NCI-H2196 (cell line): ENCODE measurements around the gene DEPDC5.

Experiments used
- DNase-seq: peaks from one replicate; lab custom pipeline; 2025; ENCODE audit not compliant: unreplicated experiment; lab: John Stamatoyannopoulos, UW

DEPDC5 gene

GRCh38 chr22:31891366-31892079, 137.7 kb downstream of the DEPDC5 start:
- no peak for DNase-seq

DNA sequence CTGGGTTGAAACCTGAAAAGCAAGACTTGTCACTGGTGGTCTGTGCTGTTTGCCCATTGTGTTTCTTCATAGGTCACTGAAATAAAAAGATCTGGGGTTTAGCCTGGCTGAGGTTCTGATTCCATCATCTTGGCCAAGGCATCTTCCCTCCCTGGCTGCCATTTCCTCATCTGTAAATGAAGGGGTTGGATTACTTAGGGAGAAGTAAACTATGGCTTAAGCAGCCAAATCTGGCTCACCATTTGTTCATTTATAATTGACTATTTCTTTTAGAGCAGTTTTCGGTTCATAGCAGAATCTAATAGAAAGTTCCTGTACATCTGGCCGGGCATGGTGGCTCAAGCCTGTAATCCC, 138.2 kb downstream of the DEPDC5 start:
- DNase-seq = no peak

DNA sequence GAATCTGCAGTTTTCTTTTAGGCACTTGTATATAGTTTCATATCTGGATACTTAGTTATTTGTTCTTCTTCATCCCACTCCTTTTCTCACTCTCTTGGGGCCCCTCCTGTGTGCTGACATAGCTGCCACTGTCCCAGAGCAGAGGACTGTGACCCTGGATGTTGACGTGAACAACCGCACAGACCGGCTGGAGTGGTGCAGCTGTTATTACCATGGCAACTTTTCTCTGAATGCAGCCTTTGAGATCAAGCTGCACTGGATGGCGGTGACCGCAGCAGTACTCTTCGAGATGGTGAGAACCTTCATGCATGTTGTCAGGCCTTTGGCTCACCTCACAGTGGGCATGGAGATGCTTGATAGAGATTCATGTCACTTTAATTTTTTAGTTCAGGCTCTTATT, 139.6 kb downstream of the DEPDC5 start:
- no peak for DNase-seq

GRCh38 chr22:31895411-31896123, 141.7 kb downstream of the DEPDC5 start:
- no peak for DNase-seq

DNA sequence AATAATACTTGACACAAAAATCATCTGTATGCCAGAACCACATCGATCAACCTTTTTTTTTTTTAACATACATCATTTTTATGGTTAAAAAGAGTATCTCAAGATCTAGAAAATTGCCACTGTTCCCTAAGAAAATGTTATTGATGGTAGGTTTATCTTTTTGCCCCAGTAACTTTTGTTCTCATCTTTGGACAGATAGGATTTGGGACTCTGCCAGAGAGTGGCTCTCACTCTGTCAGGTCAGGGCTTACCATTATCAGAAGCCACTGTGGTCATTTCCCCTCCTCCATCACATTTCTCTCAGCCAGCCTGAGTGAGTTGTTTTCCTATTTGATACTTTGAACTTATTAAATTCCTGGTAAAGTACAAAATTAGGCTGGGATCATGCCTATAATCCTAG, 142.7 kb downstream of the DEPDC5 start:
- no peak for DNase-seq

- no peak for DNase-seq
Measured at GRCh38 chr22:31897842-31898805, 144.3 kb downstream of the DEPDC5 start.

- no peak for DNase-seq
Measured at GRCh38 chr22:31898926-31899325, 145.1 kb downstream of the DEPDC5 start.

DNA sequence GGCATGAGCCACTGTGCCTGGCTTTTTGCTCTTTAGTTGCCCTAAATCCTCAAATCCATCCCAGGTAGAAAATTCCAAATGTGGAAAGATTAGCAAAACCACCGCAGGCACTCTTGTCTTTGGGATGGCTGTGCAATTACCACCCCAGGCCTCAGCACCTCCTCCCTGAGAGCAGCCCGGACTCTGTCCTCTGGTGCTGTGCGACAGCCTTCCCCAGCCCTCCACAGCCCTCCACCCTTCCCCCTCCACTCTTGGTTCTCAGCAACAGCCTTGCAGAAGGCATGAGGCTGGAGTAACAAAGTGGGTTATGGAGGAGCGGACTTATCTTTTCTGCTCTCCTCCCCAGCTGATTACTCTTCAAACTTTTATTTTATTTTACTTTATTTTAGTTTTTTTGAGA, 145.8 kb downstream of the DEPDC5 start:
- DNase-seq = no peak

DNA sequence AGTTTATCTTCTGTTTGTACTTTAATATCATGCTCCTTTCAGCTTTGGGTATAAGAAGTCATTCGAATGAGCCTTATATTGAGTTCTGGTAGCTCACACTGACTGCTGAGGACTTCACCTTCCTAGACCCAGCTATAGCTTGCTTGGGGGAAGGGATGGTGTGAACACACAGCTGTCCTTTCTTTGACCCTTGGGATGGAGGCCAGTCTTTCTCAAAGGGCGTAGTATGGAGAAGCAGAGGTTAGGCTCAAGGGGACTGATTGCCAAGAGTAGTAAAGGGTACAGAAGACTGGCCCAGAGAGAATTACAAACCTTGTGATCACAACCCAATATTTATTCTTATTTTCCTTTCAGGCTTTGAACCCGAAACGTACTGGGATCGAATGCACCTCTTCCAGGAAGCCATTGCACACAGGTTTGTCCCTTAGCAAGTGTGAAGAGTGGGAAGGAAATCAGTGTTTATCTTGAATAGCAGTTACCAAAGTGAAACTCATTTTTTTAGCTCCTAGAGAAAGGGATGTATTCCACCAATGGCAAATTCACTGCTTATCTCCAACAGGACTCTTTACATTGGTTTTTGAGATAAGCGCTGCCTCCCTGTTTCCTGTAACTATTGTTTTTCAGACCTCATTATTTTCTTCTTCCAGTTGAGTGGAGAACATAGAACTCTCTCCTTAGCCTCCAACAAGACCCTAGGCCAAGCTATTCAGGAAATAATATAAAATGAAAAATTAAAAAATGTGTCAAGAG, 147.7 kb downstream of the DEPDC5 start:
- no peak for DNase-seq

DNA sequence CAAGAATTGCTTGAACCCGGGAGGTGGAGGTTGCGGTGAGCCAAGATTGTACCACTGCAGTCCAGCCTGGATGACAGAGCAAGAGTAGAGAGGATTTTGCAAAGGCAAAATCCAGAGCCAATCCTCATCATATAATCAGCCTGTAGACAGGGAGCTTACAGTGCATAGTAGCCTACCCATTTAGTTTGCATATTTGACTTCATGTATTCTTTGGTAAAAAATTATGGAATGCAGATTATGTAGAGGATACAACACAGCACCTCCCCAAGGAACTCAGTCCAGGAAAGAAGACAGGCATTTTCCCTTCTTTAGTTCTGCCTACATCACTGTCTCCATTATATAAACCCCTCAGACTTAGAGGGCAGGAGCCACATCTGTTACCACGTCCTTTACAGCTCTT, 150.8 kb downstream of the DEPDC5 start:
- no peak for DNase-seq

- no peak for DNase-seq
Measured at GRCh38 chr22:31905356-31905755, 151.5 kb downstream of the DEPDC5 start.

DNA sequence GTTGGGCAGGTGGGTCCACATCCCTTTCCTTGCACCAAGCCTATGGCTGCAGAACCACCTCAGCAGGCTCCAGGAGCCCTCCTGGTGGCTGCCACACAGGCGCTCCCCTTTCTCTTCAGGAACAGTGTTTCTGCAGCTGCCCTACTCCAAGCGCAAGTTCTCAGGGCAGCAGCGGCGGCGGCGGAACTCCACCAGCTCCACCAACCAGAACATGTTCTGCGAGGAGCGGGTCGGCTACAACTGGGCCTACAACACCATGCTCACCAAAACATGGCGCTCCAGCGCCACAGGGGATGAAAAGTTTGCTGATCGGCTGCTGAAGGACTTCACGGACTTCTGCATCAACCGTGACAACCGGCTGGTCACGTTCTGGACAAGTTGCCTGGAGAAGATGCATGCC, 152.3 kb downstream of the DEPDC5 start:
- DNase-seq = no peak

DNA sequence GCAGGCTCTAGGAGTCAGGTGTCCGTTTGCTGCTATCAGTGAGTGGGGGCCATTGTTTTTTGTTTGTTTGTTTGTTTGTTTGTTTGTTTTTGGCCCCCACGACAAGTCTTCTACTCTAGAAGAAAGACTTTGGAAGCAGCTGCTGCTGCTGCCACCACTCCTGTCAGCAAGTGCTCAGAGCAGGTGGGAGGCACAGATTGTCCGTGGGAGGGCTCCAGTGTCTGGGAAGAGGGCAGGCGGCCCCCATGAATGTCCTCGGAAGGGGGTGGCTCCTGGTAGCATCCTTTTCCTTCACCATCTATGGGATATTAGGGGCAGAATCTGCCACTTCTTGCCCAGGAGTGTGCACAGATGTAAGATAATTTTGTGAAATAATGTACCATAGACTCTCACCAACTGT, 152.8 kb downstream of the DEPDC5 start:
- no peak for DNase-seq

DNA sequence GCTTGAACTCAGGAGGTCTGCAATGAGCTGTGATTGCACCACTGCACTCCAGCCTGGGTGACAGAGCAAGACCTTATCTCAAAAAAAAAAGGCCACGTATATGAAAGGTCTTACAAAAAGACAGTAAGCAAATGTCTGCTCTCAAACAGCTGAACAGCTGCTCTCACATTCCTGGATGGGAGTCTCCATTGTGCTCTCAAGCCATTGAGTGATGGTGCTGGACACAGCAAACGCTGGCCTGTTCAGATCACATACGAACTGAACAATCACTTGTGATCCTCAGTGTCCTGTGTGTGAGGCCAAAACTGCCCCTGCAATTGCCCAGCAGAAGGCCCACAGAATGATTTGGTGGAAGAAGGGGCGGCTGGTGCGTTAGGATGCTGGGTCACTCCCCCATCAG, 156.2 kb downstream of the DEPDC5 start:
- DNase-seq = no peak

GRCh38 chr22:31911565-31912406, 158.0 kb downstream of the DEPDC5 start:
- DNase-seq = no peak

GRCh38 chr22:31912407-31912743, 158.6 kb downstream of the DEPDC5 start:
- DNase-seq = no peak

- no peak for DNase-seq
Measured at GRCh38 chr22:31915586-31915985, 161.8 kb downstream of the DEPDC5 start.

GRCh38 chr22:31917227-31917921, 163.6 kb downstream of the DEPDC5 start:
- no peak for DNase-seq

- DNase-seq = no peak
Measured at GRCh38 chr22:31919730-31920129, 165.9 kb downstream of the DEPDC5 start.

DNA sequence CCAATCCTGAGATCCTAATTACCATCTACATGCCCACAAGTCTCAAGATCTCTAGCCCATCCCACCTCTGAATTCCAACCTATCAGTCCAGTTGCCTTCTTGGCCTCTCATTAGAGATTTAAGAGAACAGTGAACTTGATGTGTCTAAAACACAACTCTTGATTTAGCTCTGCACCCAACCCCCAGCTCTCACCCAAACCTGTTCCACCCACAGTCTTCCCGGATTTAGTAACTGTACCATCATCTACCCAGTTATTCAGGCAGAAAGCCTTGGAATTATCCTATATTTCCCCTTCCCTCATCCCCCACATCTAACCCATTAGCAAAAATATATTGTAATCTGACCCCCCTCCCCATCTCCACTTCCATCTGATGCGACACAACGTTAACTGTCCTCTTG, 166.5 kb downstream of the DEPDC5 start:
- DNase-seq = no peak
